Smooth muscle cell (in vitro differentiated cells): ENCODE data around the gene ELP4. TPM values are rescaled to one million over a fixed set of nuclear protein-coding genes. Genes with fewer than 3 reads are reported as not detected.

ENCODE experiments used
- DNase-seq: peaks from one replicate; lab custom pipeline; 2025; ENCODE audit not compliant: unreplicated experiment; lab: John Stamatoyannopoulos, UW
- H2AFZ ChIP-seq: fragments of 200-600 bp; sonication (generic); 2 replicates; pipeline ENCODE4 v1.6.0; 2016; ENCODE audit warnings: antibody characterized with exemption, low read depth, mild to moderate bottlenecking
- H3F3A ChIP-seq: fragments of 200-600 bp; sonication (generic); 2 replicates; pipeline ENCODE4 v1.6.0; 2017; ENCODE audit warnings: antibody characterized with exemption, low read depth
- H3K27ac ChIP-seq: fragments of 200-600 bp; sonication (generic); 2 replicates; pipeline ENCODE4 v1.5.1; 2016; ENCODE audit warnings: low read depth, mild to moderate bottlenecking
- H3K27me3 ChIP-seq: fragments of 200-600 bp; sonication (generic); 2 replicates; pipeline ENCODE4 v1.6.1; 2016; ENCODE audit warnings: low read depth, mild to moderate bottlenecking
- H3K36me3 ChIP-seq: fragments of 200-600 bp; sonication (generic); 2 replicates; pipeline ENCODE4 v1.5.1; 2016; ENCODE audit warnings: low read depth
- H3K4me1 ChIP-seq: fragments of 200-600 bp; sonication (generic); 2 replicates; pipeline ENCODE4 v1.5.1; 2016; ENCODE audit warnings: low read depth
- H3K4me2 ChIP-seq: fragments of 200-600 bp; sonication (generic); 2 replicates; pipeline ENCODE4 v1.6.0; 2016; ENCODE audit warnings: mild to moderate bottlenecking
- H3K4me3 ChIP-seq: fragments of 200-600 bp; sonication (generic); 2 replicates; pipeline ENCODE4 v1.5.1; 2016; ENCODE audit warnings: mild to moderate bottlenecking
- H3K79me2 ChIP-seq: fragments of 200-600 bp; sonication (generic); 2 replicates; pipeline ENCODE4 v1.6.0; 2016; ENCODE audit warnings: low read depth, mild to moderate bottlenecking
- H3K9ac ChIP-seq: fragments of 200-600 bp; sonication (generic); 2 replicates; pipeline ENCODE4 v1.6.0; 2016; ENCODE audit warnings: low read depth
- H3K9me3 ChIP-seq: fragments of 200-600 bp; sonication (generic); replicated peaks from 2 replicates; pipeline ENCODE4 v1.5.1; 2016; ENCODE audit warnings: low read depth
- H4K20me1 ChIP-seq: fragments of 200-600 bp; sonication (generic); 2 replicates; pipeline ENCODE4 v1.6.0; 2016; ENCODE audit warnings: low read depth
- CTCF ChIP-seq: fragments of 200-600 bp; sonication (generic); IDR thresholded peaks from 2 replicates; pipeline ENCODE4 v1.5.1; 2017; ENCODE audit warnings: borderline replicate concordance, mild to moderate bottlenecking, antibody characterized with exemption; ENCODE audit not compliant: insufficient read depth, poor library complexity, severe bottlenecking
- WGBS: methylation state at CpG from one replicate; pipeline ENCODE4 v1.1.7; 2016; ENCODE audit warnings: low lambda C conversion rate; 5-methylcytosine and 5-hydroxymethylcytosine counted together
- polyA plus RNA-seq: library from polyadenylated mRNA; unstranded; fragments of >200 nt; fragmentation: Nextera tagmentation; extraction: Ambion mirVana; gene quantifications from 2 replicates; pipeline ENCODE4 v1.2.1, GENCODE V29; 2016
- total RNA-seq: library from RNA; depleted of rRNA; stranded (reverse); fragments of >200 nt; gene quantifications from 2 replicates; pipeline ENCODE4 v1.2.3, GENCODE V29; 2014

The ELP4 gene
- total and polyA plus RNA-seq, 2 experiments from 2014 or later, result 19.5 to 28.4 TPM

- Histone ChIP-seq H2AFZ (no peak overlapping the region), H3K36me3 (no peaks in the 10 kb centered on the region), H4K20me1 (no peaks in the 10 kb centered on the region), H3K27ac (no peak overlapping the region), H3K4me1 (peaks cover 40% of the 10 kb centered on the region), H3K9ac (no peak overlapping the region), H3K4me3 (no peak overlapping the region), H3K9me3 (no peaks in the 10 kb centered on the region), H3K4me2 (no peak overlapping the region), H3F3A (no peaks in the 10 kb centered on the region), H3K27me3 (peaks cover 99% of the 10 kb centered on the region), H3K79me2 (no peaks in the 10 kb centered on the region)
- 3% methylated on average over 51 of the region's 52 CpGs for WGBS
- no peak for TF ChIP-seq CTCF
- DNase-seq, result no peak
Observed at GRCh38 chr11:31824879-31825837, 315.6 kb downstream of the ELP4 start.

- H3K4me1 ChIP-seq, result peaks cover 32% of the 10 kb centered on the region
- DNase-seq, result no peak
- no peak overlapping the region for H3K4me3 ChIP-seq
- no peaks in the 10 kb centered on the region for H3K36me3 ChIP-seq
- no peaks in the 10 kb centered on the region for H3K79me2 ChIP-seq
- no peaks in the 10 kb centered on the region for H3K9me3 ChIP-seq
- no peaks in the 10 kb centered on the region for H3F3A ChIP-seq
- peaks cover 95% of the 10 kb centered on the region for H3K27me3 ChIP-seq
- H4K20me1 ChIP-seq, result no peaks in the 10 kb centered on the region
- no peak overlapping the region for H3K27ac ChIP-seq
- 2% methylated on average over 33 of the region's 37 CpGs for WGBS
- H3K4me2 ChIP-seq, result no peak overlapping the region
- no peak for TF ChIP-seq CTCF
- H2AFZ ChIP-seq, result no peak overlapping the region
- H3K9ac ChIP-seq, result no peak overlapping the region
Observed at GRCh38 chr11:31825838-31826484, 316.4 kb downstream of the ELP4 start.

- no peak for DNase-seq
- Histone ChIP-seq H3K4me3 (peak overlapping the region; percentile 29), H3K27ac (no peak overlapping the region), H2AFZ (no peak overlapping the region), H3K27me3 (peaks cover 95% of the 10 kb centered on the region), H4K20me1 (no peaks in the 10 kb centered on the region), H3K79me2 (no peaks in the 10 kb centered on the region), H3F3A (no peaks in the 10 kb centered on the region), H3K4me1 (peaks cover 24% of the 10 kb centered on the region), H3K9ac (no peak overlapping the region), H3K9me3 (no peaks in the 10 kb centered on the region), H3K36me3 (no peaks in the 10 kb centered on the region), H3K4me2 (peak overlapping the region; percentile 82)
- TF ChIP-seq CTCF, result no peak
- 2% methylated on average over 47 of the region's 55 CpGs for WGBS
Observed at GRCh38 chr11:31826536-31827438, 317.2 kb downstream of the ELP4 start.
